ENCODE measurements around the gene C16orf74. TPM values are rescaled to one million over a fixed set of nuclear protein-coding genes. Genes with fewer than 3 reads are reported as not detected.

The C16orf74 gene
- polyA plus RNA-seq, 1 experiment: 3.2 TPM

DNA sequence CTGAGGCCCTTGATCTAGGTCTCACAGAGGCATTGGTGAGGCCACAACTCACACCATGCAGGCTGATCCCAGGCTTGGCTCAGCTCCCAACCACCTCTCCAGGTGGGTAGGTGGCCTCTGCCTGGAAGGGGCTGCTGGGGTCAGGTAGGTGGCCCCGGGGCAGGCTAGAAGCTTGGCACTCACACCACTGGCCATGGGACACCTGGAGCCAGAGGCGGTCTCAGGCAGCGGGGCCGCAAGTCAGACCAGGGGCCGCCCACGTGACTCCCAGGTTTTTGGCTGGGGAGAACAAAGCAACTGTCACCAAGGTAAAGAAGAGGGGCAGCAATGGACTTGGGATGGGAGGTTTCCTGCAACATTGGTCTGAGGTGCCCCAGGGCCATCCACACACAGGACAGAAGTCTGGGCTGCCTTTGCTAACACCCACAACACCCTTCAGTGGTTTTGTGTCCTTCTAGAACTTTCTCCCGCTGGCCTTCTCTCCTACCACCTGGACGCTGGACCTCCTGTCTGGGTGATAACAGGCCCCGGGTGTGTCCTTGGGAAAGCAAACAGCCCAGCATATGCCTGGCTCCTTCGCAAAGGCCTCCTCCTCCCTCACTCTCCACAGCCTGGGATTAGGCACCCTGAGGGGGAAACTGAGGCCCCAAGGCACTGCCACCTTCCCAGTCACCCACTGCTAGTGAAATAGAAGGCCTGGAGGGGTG, 16.4 kb downstream of the C16orf74 start:
- no peak for DNase-seq (ENCODE audit: low read depth, low spot score)
- Histone ChIP-seq H3K27me3 (ENCODE audit: control insufficient read depth, insufficient read depth, low read length) (no peaks in the 10 kb centered on the region), H3K4me3 (ENCODE audit: low read depth, low read length) (no peak overlapping the region), H3K27ac (ENCODE audit: low read depth, low read length) (no peak overlapping the region), H3K9me3 (ENCODE audit: control insufficient read depth, insufficient read depth, low read length) (no peaks in the 10 kb centered on the region)
- ChIA-PET POLR2A (no interaction called here), CTCF (no interaction called here)
- TF ChIP-seq, protein P1, sequence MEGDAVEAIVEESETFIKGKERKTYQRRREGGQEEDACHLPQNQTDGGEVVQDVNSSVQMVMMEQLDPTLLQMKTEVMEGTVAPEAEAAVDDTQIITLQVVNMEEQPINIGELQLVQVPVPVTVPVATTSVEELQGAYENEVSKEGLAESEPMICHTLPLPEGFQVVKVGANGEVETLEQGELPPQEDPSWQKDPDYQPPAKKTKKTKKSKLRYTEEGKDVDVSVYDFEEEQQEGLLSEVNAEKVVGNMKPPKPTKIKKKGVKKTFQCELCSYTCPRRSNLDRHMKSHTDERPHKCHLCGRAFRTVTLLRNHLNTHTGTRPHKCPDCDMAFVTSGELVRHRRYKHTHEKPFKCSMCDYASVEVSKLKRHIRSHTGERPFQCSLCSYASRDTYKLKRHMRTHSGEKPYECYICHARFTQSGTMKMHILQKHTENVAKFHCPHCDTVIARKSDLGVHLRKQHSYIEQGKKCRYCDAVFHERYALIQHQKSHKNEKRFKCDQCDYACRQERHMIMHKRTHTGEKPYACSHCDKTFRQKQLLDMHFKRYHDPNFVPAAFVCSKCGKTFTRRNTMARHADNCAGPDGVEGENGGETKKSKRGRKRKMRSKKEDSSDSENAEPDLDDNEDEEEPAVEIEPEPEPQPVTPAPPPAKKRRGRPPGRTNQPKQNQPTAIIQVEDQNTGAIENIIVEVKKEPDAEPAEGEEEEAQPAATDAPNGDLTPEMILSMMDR (IDR thresholded peaks at IDR 0.05; ENCODE audit: low read depth, low read length): no peak

DNA sequence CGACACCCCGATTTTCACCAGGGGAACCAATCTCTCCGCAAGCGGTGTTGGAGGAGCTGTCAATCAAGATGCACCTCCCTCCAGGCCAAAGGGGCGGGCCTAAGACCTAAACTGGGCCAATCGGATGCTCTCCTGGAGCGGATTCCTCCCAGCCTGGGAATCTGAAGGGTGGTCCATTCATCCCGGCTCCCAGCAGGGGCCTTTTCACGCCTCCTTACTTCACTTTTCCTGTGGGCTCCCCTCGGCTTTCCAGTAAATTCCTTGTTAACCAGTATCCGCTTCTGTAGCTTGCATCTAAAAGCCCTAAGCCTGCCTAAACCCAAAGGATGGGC, 17.1 kb downstream of the C16orf74 start:
- no peak overlapping the region for H3K27ac ChIP-seq (ENCODE audit: low read depth, low read length)
- TF ChIP-seq, protein P1 (IDR thresholded peaks at IDR 0.05; ENCODE audit: low read depth, low read length): no peak
- no peaks in the 10 kb centered on the region for H3K9me3 ChIP-seq (ENCODE audit: control insufficient read depth, insufficient read depth, low read length)
- CTCF ChIA-PET: no interaction called here
- no peaks in the 10 kb centered on the region for H3K27me3 ChIP-seq (ENCODE audit: control insufficient read depth, insufficient read depth, low read length)
- no peak for DNase-seq (ENCODE audit: low read depth, low spot score)
- H3K4me3 ChIP-seq (ENCODE audit: low read depth, low read length): no peak overlapping the region
- POLR2A ChIA-PET: no interaction called here

DNA sequence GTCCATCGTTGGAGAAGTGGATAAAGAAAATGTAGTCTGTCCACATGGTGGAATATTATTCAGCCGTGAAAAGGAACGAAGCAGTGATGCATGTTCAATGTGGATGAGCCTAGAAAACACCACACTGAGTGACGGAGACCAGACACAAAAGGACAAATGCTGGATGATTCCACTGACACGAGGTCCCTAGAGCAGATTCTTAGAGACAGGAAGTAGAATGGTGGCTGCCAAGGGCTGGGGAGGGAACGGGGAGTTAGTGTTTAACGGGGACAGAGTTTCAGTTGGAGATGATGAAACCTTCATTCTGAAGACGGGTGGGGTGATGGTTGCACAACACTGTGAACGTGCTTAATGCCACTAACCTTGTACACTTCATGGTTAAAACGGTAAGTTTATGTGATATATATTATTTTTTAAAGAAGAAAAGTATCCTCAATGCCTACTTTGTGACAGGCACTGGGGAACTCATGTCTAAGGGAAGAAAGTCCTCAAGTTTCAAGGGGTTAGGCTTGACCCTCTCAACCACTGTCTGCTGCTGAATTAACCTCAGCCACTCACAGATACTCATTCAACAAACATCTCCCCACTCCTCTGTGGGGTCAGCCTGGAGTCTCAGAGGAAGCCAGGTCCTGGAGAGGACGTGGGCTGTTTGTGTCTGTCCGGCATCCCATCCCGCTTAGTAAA, 17.6 kb downstream of the C16orf74 start:
- POLR2A ChIA-PET: no interaction called here
- Histone ChIP-seq H3K27ac (ENCODE audit: low read depth, low read length) (no peak overlapping the region), H3K9me3 (ENCODE audit: control insufficient read depth, insufficient read depth, low read length) (no peaks in the 10 kb centered on the region), H3K4me3 (ENCODE audit: low read depth, low read length) (no peak overlapping the region), H3K27me3 (ENCODE audit: control insufficient read depth, insufficient read depth, low read length) (no peaks in the 10 kb centered on the region)
- CTCF ChIA-PET: no interaction called here
- DNase-seq (ENCODE audit: low read depth, low spot score): no peak
- TF ChIP-seq, protein P1 (IDR thresholded peaks at IDR 0.05; ENCODE audit: low read depth, low read length): no peak

DNA sequence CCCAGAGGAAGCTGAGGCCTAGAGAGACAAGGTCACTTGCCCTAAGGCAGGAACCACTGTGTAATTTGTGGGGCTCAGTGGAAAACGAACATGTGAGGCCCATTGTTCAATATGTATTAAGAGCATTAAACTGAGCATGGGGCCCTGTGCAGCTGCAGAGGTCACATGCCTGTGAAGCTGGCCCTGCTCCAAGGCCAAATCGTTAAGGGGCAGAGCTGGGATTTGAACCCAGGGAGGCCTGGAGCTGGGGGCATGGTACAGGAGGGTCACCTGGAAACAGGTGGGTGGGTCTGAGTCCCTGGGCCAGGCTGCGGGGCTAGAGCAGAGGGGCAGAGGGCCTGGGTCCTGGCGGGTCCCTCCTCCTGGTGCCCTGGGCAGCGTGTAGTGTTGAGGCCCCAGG, 19.7 kb downstream of the C16orf74 start:
- TF ChIP-seq, protein P1 (IDR thresholded peaks at IDR 0.05; ENCODE audit: low read depth, low read length): no peak
- no peak for DNase-seq (ENCODE audit: low read depth, low spot score)
- H3K4me3 ChIP-seq (ENCODE audit: low read depth, low read length): no peak overlapping the region
- no peak overlapping the region for H3K27ac ChIP-seq (ENCODE audit: low read depth, low read length)
- ChIA-PET POLR2A (no interaction called here), CTCF (interaction anchor here (0.6 kb wide), 1 partner anchor 479 kb away, joined by 3 read pairs; no protein-coding TSS in a partner anchor)
- H3K9me3 ChIP-seq (ENCODE audit: control insufficient read depth, insufficient read depth, low read length): no peaks in the 10 kb centered on the region
- no peaks in the 10 kb centered on the region for H3K27me3 ChIP-seq (ENCODE audit: control insufficient read depth, insufficient read depth, low read length)

DNA sequence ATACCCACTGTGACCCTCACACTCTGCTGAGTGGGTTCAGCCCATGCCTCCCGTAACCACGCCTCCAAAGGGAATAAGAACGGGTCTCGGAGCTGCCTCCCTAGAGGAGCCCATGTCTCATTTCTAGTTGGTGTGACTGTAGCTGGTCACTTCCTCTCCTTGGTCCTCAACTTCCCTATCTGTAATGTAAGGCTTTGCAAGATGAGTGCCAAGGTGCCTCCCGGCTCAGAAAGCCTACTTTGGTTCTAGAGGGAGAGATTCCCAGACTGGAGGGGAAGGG, 20.8 kb downstream of the C16orf74 start:
- no peaks in the 10 kb centered on the region; the same call in 1 of the 2 replicates for H3K9me3 ChIP-seq (ENCODE audit: control insufficient read depth, insufficient read depth, low read length)
- H3K4me3 ChIP-seq (ENCODE audit: low read depth, low read length): no peak overlapping the region
- no peaks in the 10 kb centered on the region for H3K27me3 ChIP-seq (ENCODE audit: control insufficient read depth, insufficient read depth, low read length)
- ChIA-PET CTCF (interaction anchor here (1.3 kb wide), 1 partner anchor 13 kb away, joined by 9 read pairs; no protein-coding TSS in a partner anchor), POLR2A (interaction anchor here (1.1 kb wide), 1 partner anchor 70 kb away, joined by 4 read pairs; no protein-coding TSS in a partner anchor)
- DNase-seq (ENCODE audit: low read depth, low spot score): no peak
- TF ChIP-seq, protein P1 (IDR thresholded peaks at IDR 0.05; ENCODE audit: low read depth, low read length): no peak
- H3K27ac ChIP-seq (ENCODE audit: low read depth, low read length): no peak overlapping the region
